NCI-H2029 (cell line): ENCODE results near the gene KRT12.
A peak's percentile ranks its signal among the peaks of the same experiment; 100 is the strongest.

ENCODE experiments used
- DNase-seq: peaks from one replicate; lab custom pipeline; 2025; lab: John Stamatoyannopoulos, UW

The KRT12 gene

GRCh38 chr17:40843242-40843641 is 23.8 kb downstream of the KRT12 start:
- DNase-seq = no peak

DNA sequence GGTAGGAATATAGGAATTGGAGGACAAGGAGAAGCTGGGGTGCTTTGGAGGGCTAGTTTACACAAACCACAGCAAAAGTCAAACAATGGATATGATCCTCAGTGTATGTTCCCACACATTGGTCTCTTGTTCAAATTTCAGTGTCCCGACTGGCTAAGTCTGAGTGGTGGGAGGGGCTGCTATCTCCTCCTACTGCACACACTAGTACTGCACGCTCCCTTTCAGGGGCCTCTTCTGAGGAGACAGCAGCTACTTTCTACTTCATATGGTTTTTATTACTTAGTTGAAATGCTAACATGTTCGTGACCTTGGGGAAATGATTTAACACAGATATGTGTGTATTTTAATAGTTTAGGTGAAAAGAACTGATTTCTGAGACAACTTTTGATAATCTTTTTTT is 25.8 kb downstream of the KRT12 start:
- DNase-seq = no peak

- DNase-seq = no peak
Measured at GRCh38 chr17:40839194-40839593, 27.8 kb downstream of the KRT12 start.

DNA sequence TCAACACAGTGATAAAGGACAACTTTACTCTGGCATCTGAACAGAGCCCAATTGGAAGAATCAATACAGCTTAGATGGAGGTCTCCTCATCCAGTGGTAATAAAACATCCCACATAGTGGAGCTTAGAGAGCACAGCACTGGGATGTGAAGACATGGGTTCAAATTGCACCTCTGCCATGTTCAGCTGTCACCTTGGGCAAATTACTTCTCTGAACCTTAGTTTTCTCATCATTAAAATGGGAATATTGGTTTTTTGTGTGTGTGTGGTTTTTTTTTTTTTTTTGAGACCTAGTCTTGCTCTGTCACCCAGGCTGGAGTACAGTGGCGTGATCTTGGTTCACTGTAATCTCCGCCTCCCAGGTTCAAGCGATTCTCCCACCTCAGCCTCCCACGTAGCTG is 31.0 kb downstream of the KRT12 start:
- no peak for DNase-seq

GRCh38 chr17:40833882-40834281 is 33.1 kb downstream of the KRT12 start:
- DNase-seq = no peak

- DNase-seq = no peak
Measured at GRCh38 chr17:40832840-40833239, 34.2 kb downstream of the KRT12 start.

DNA sequence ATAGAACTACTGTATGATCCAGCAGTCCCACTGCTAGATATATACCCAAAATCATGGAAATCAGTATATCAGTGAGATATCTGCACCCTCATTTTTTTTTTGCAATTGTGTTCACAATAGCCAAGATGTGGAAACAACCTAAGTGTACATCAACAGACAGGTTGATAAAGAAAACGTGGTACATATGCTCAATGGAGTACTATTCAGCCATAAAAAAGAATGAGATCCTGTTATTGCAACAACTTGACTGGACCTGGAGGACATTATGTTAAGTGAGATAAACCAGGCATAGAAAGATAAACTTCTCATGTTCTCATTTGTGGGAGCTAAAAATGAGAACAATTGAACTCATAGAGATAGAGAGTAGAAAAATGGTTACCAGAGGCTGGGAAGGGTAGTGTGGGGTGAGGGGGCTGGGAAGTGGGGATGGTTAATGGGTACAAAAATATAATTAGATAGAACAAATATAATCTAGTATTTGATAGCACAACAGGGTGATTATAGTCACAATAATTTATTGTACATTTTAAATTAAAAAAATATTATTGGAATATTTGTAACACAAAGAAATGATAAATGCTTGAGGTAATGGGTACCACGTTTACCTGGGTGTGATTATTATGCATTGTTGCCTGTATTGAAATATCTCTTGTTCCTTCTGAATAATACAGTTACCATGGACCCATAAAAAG is 36.8 kb downstream of the KRT12 start:
- DNase-seq = no peak

- no peak for DNase-seq
Measured at GRCh38 chr17:40828454-40829044, 38.5 kb downstream of the KRT12 start.

- DNase-seq = no peak
Measured at GRCh38 chr17:40827746-40828453, 39.1 kb downstream of the KRT12 start.

GRCh38 chr17:40825599-40825998 is 41.4 kb downstream of the KRT12 start:
- no peak for DNase-seq

GRCh38 chr17:40824015-40824832 is 42.8 kb downstream of the KRT12 start:
- no peak for DNase-seq

DNA sequence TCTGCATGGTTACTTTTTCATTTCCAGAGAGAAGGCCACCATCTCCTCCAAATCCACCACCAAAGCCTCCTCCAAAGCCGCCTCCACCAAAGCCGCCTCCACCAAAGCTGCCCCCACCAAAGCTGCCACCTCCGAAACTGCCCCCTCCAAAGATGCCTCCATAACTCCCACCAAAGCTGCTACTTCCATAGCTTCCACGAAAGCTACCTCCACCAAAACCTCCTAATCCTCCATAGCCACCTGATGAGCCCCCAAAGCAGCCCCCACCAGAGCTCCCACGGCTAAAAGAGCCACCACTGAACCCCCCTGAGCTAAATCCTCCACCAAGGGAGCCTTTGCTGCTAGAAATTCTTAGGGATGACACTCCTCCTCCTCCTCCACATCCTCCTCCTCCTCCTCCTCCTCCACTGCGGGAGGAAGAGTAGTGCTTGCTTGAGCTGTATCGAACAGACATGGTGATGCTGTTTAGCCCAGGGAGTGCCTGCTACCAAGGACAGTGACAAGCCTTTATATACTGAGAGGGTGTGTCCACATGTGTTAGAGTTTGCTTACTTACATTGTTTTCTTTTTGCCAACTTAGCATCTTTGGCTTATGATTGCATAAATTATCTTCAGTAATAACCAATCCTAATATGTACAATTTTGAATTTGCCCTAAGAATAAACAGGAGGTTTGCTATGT is 44.8 kb downstream of the KRT12 start, which contains the start of gene KRT10:
KRT10 (minus strand) TSS at position 483 of the 681 bp plus-strand sequence; CDS start at position 454, 29 bp downstream.
- DNase-seq = no peak

DNA sequence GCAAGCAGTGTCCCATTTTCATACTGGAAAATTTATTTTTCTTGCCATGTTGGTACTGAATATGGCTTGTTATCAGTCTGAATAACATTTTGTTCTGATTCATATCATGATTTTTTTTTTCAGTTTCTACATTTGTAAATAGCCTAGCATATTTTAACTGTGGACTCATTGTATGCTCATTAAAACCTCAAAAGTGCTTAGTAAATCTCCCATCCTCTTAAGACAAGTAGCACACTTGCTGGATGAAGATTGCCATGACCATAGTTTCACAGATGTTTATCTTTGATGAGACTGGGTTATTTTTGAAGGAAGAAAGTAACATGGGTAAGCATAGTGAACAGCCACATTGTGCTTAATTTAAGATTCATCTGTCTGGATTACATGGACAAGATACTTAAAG is 45.5 kb downstream of the KRT12 start:
- no peak for DNase-seq

DNA sequence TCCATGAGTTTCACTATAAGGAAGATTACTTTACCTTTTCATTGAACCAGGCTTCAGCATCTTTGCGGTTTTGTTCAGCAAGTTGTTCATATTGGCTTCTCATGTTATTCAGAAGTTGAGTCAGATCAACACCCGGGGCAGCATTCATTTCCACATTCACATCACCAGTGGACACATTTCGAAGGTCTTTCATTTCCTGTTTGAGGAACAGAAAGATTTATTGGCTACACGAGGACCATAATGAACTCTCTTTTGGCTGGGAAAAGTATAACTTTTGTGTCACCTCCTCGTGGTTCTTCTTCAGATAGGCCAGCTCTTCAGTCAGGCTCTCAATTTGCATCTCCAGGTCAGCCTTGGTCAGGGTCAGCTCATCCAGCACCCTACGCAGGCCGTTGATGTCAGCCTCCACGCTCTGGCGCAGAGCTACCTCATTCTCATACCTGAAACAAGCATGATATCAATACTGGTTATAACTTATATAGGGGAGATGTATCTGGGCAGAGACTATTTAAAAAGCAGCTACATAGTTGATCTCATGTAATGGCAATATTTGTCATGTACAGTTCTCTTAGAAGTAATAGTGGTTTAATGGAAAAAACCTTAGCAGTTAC is 46.7 kb downstream of the KRT12 start:
- DNase-seq = no peak

DNA sequence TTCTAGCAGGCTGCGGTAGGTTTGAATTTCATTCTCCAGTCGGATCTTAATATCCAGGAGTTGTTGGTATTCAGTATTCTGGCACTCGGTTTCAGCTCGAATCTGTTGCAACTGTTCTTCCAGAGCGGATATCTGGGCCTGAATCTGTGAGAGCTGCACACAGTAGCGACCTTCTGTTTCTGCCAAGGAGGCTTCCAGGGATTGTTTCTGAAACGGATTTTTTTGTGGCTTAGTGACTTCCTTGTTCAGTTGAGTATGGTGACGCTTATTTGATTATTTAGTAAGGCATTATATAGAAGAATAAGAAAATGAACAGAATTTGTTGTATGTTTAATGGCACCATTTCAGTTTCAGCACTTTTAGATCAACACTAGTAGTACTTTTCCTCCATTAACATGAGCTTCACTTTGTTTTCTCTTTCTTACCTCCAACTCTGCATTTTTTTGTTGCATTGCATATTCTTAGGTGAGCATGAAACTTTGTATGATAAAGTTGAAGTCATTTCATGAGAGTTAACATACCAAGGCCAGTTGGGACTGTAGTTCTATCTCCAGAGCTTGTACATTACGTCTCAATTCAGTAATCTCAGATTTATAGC is 47.4 kb downstream of the KRT12 start:
- no peak for DNase-seq

DNA sequence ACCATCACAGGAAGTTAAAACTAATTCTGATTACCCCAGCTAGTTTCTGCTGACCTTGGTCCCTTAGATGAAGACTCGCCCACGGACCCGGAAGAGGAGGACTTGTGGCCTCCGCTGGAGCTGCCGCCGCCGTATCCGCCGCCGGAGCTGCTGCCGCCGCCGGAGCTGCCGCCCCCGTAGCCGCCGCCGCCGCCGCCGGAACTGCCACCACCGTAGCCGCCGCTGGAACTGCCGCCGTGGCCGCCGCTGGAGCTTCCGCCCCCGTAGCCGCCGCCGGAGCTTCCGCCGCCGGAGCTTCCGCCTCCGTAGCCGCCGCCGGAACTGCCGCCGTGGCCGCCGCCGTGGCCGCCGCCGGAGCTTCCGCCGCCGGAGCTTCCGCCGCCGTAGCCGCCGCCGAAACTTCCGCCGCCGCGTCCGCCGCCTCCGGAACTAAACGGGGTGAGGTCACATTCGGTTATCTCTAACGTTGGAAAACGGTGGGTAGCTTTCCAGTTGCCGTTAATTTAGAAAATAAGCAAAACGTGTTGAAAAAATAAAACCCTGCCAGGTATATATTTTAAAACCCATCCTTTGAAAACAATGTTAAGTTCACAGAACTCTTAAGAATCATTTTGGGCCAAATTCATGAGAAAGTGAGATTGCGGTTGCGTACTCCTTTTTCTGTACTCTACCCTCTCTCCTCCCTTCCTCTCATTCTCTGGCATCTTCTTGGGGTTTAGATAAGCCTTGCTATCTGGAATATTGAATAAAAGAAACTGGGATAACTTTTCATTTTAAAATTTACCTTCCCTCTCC is 48.1 kb downstream of the KRT12 start:
- DNase-seq = peak; percentile 58

- no peak for DNase-seq
Measured at GRCh38 chr17:40818343-40818732, 48.7 kb downstream of the KRT12 start.

DNA sequence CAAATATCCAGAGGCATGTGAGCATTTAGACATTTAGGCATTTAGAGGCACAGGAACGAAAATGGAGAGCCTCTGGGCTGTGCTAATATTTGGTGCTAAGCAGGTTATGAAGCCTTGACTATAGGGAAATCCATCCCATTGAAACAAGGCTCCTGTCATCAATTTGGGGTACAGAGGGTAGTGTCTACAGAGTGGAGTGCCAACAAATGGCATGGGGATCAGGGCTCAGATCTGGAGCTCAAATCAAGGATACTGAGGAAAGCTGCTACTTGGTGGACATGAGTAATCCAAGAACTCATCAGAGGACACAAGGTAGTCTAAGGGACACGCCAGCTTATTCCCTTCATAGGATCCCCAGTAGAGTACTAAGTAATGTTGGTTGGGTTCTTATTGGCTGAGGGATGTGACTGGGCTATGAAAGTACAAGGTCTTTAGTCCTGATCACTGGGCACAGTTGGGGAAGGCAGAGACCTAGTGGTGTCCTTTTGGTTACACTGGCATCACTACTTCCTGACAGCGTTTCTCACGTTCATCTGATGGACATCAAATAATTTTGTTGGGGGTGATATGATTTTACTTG is 49.8 kb downstream of the KRT12 start:
- no peak for DNase-seq

GRCh38 chr17:40816569-40816968 is 50.5 kb downstream of the KRT12 start:
- no peak for DNase-seq

- no peak for DNase-seq
Measured at GRCh38 chr17:40815381-40815780, 51.6 kb downstream of the KRT12 start.
